Cardiac fibroblast (primary cell): ENCODE results near the gene COQ7.

Experiments used
- DNase-seq, 2 donors: peaks; one replicate each; pipeline versions ENCODE4 v3.0.0 to v3.0.0-alpha.2; 2010; ENCODE audit warnings: low read depth in 2 of 2
- H3K4me3 ChIP-seq, 2 donors: replicated peaks in 1 of 2; 1 replicate in 1 of 2; 2 replicates in 1 of 2; pipeline ENCODE4 v1.5.1; 2011; ENCODE audit warnings: low read depth in 2 of 2, low read length in 2 of 2, mild to moderate bottlenecking in 2 of 2, moderate library complexity in 1 of 2
- CTCF ChIP-seq: IDR thresholded peaks from one replicate; pipeline ENCODE4 v1.5.1; 2011; ENCODE audit warnings: low read depth, mild to moderate bottlenecking, low read length, inconsistent platforms

The COQ7 gene

GRCh38 chr16:19067349-19068236, at the start of gene COQ7:
Gene COQ7 (plus strand): TSS chr16:19067614. CDS start chr16:19067665, 51 bp downstream.
- peak within 1 kb of the TSS; percentile 78 to 81 for H3K4me3 ChIP-seq
- TF ChIP-seq CTCF = no peak
- peak; percentile 100 for DNase-seq

GRCh38 chr16:19020689-19021088, 46.7 kb upstream of the COQ7 start:
- H3K4me3 ChIP-seq = no peak overlapping the region
- no peak for TF ChIP-seq CTCF
- DNase-seq = no peak

GRCh38 chr16:19021747-19022146, 45.7 kb upstream of the COQ7 start:
- no peak for DNase-seq
- no peak for TF ChIP-seq CTCF
- H3K4me3 ChIP-seq = no peak overlapping the region

GRCh38 chr16:19027416-19027815, 40.0 kb upstream of the COQ7 start:
- no peak overlapping the region for H3K4me3 ChIP-seq
- TF ChIP-seq CTCF = no peak
- no peak for DNase-seq

- no peak for TF ChIP-seq CTCF
- DNase-seq = peak; percentile 3 to 5
- no peak overlapping the region for H3K4me3 ChIP-seq
These were observed 37.4 kb upstream of the COQ7 start for GRCh38 chr16:19029980-19030379.

- no peak for TF ChIP-seq CTCF
- DNase-seq = no peak
- H3K4me3 ChIP-seq = no peak overlapping the region
These were observed 35.7 kb upstream of the COQ7 start for GRCh38 chr16:19031738-19032137.
